ENCODE results near the gene CFAP77.

DNA sequence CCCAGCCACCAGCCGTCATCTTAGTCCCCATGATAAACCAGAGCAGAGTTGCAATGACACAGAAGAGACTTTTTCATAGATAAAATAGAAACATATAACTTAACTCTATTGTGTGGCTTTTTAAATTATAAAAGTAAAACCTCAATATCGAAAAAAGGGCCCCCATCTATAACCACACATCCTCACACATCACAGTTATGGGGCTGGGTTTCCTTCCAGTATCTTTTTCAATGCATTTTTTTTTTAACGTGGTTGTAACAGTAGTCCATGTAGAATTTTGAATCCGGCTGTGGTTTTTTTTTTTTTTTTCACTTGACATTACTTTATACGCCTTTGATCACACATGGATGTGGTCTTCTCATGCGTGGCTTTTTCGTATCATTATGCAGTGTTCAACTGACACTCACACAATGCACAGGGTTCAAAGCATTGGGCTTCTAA lies 77.4 kb downstream of the CFAP77 start:
- no peak for TF ChIP-seq POLR2AphosphoS5 (IDR thresholded peaks at IDR 0.05; ENCODE audit: low read depth, low read length)
- TF ChIP-seq POLR2A (IDR thresholded peaks at IDR 0.05; ENCODE audit: low read depth, low read length), result no peak

Data from GM12892 (cell line).